ENCODE measurements around the gene RBP7. TPM values are rescaled to one million over a fixed set of nuclear protein-coding genes. Genes with fewer than 3 reads are reported as not detected.

The RBP7 gene
- total RNA-seq, 1 donor from 2014 or later = 1.0 TPM

DNA sequence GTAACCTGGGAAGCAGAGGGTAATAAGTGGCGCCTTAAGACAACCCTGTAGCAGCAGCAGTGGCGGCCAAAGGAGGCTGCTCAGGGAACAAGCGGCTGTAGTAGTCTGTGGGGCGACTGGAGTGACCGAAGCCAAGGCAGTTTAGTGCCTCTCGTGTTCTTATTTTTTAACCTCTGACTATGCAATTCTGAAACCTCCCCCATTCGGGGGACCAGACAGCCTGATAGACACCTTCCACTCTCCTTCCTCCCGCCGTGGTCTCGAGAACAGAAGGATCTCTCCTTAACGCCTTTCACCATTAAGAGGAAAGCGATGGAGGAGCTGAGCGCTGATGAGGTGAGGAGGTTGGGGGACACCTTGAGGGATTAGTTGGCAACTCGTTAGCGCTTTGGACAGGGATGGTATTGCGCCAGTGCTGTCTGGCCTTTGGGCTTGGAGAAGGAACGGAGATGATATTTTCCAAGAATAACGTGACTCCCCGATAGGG, 36.4 kb downstream of the RBP7 start:
- FAIRE-seq = no peak

DNA sequence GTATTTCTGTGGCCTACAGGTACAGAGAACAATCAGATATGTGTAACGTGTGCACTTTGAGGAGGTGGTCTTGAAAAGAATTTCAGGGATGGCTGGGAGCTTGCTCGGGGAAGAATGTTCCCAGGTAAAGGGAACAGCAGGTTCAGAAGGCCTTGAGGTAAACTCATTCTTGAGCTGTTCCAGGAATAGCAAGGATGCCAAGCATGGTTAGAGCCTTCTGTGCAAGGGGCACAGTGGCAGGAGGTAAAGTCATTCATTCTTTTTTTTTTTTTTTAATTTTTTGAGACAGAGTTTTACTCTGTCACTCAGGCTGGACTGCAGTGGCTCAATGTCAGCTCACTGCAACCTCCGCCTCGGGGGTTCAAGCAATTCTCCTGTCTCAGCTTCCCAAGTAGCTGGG, 45.7 kb downstream of the RBP7 start:
- Histone ChIP-seq H3K4me2 (ENCODE audit: low read length) (no peak overlapping the region), H3K9ac (ENCODE audit: low read length) (no peak overlapping the region), H3K79me2 (ENCODE audit: insufficient read depth, low read length) (peaks cover 72% of the 10 kb centered on the region), H3K36me3 (ENCODE audit: insufficient read depth, low read length) (peaks cover 2% of the 10 kb centered on the region), H3K4me3 (ENCODE audit: insufficient read depth, low read depth, low read length) (no peak overlapping the region), H3K9me3 (ENCODE audit: insufficient read depth, low read depth, low read length) (no peaks in the 10 kb centered on the region), H2AFZ (ENCODE audit: low read depth, low read length) (no peak overlapping the region), H3K27me3 (ENCODE audit: insufficient read depth, low read length) (no peaks in the 10 kb centered on the region), H3K4me1 (ENCODE audit: insufficient read depth, low read length) (peaks cover 8% of the 10 kb centered on the region), H3K27ac (ENCODE audit: low read depth, low read length) (no peak overlapping the region), H4K20me1 (ENCODE audit: insufficient read depth, low read length) (peaks cover 81% of the 10 kb centered on the region)
- FAIRE-seq = no peak
- H3K4me1 Mint-ChIP-seq (ENCODE audit: low read depth, unreplicated experiment) = peaks cover 24% of the 10 kb centered on the region
- peaks cover 10% of the 10 kb centered on the region for H3K36me3 Mint-ChIP-seq (ENCODE audit: low read depth, unreplicated experiment)
- H3K27ac Mint-ChIP-seq (ENCODE audit: unreplicated experiment) = no peak overlapping the region
- no peak overlapping the region for H3K4me3 Mint-ChIP-seq (ENCODE audit: unreplicated experiment)
- H3K9me3 Mint-ChIP-seq (ENCODE audit: unreplicated experiment) = no peaks in the 10 kb centered on the region
- no peak for TF ChIP-seq CTCF (IDR thresholded peaks at IDR 0.05; ENCODE audit: insufficient read depth, low read depth, low read length)
- TF ChIP-seq EZH2 (IDR thresholded peaks at IDR 0.05; ENCODE audit: insufficient read depth, low read length) = no peak
- DNase-seq (ENCODE audit: low read depth) = no peak
- H3K27me3 Mint-ChIP-seq (ENCODE audit: low read depth, unreplicated experiment) = no peaks in the 10 kb centered on the region

More for the DNA sequence above, 36.4 kb downstream of the RBP7 start:
- Histone ChIP-seq H3K9me3 (ENCODE audit: insufficient read depth, low read depth, low read length) (no peaks in the 10 kb centered on the region), H3K4me3 (ENCODE audit: insufficient read depth, low read depth, low read length) (peak overlapping the region; percentile 96), H3K4me2 (ENCODE audit: low read length) (peak overlapping the region; percentile 94), H2AFZ (ENCODE audit: low read depth, low read length) (peak overlapping the region; percentile 81), H3K79me2 (ENCODE audit: insufficient read depth, low read length) (peaks cover 41% of the 10 kb centered on the region), H3K4me1 (ENCODE audit: insufficient read depth, low read length) (peaks cover 17% of the 10 kb centered on the region), H3K36me3 (ENCODE audit: insufficient read depth, low read length) (peaks cover 2% of the 10 kb centered on the region), H4K20me1 (ENCODE audit: insufficient read depth, low read length) (peaks cover 21% of the 10 kb centered on the region), H3K27me3 (ENCODE audit: insufficient read depth, low read length) (no peaks in the 10 kb centered on the region), H3K27ac (ENCODE audit: low read depth, low read length) (peak overlapping the region; percentile 92), H3K9ac (ENCODE audit: low read length) (peak overlapping the region; percentile 93)
- H3K36me3 Mint-ChIP-seq (ENCODE audit: low read depth, unreplicated experiment) = peaks cover 2% of the 10 kb centered on the region
- TF ChIP-seq CTCF (IDR thresholded peaks at IDR 0.05; ENCODE audit: insufficient read depth, low read depth, low read length) (no peak), EZH2 (IDR thresholded peaks at IDR 0.05; ENCODE audit: insufficient read depth, low read length) (no peak)
- no peak for DNase-seq (ENCODE audit: low read depth)
- no peaks in the 10 kb centered on the region for H3K9me3 Mint-ChIP-seq (ENCODE audit: unreplicated experiment)
- peaks cover 5% of the 10 kb centered on the region for H3K4me1 Mint-ChIP-seq (ENCODE audit: low read depth, unreplicated experiment)
- peak overlapping the region; percentile 97 for H3K4me3 Mint-ChIP-seq (ENCODE audit: unreplicated experiment)
- no peaks in the 10 kb centered on the region for H3K27me3 Mint-ChIP-seq (ENCODE audit: low read depth, unreplicated experiment)
- H3K27ac Mint-ChIP-seq (ENCODE audit: unreplicated experiment) = peak overlapping the region; percentile 87

All from astrocyte (in vitro differentiated cells and primary cell).